ENCODE measurements around the gene ARHGAP33. TPM values are rescaled to one million over a fixed set of nuclear protein-coding genes. Genes with fewer than 3 reads are reported as not detected.
A peak's percentile ranks its signal among the peaks of the same experiment; 100 is the strongest.

Gene ARHGAP33
- total RNA-seq, 4 donors from 2014 or later = 8.6 to 166 (median 20.0) TPM

GRCh38 chr19:35783469-35784434 is 8.4 kb downstream of the ARHGAP33 start:
- Histone ChIP-seq H3K27me3 (no peaks in the 10 kb centered on the region), H3K27ac (no peak overlapping the region), H3K9me3 (no peaks in the 10 kb centered on the region), H3K36me3 (peaks cover 0 to 11% (median 0%) of the 10 kb centered on the region in 3 donors), H3K4me1 (no peaks in the 10 kb centered on the region), H3K4me3 (no peak overlapping the region)
- TF ChIP-seq POLR2A (IDR thresholded peaks at IDR 0.05) (no peak), CTCF (IDR thresholded peaks at IDR 0.05) (no peak)
- peak in 1 of 3 donors; percentile 40 for DNase-seq

- no peaks in the 10 kb centered on the region for H3K27me3 ChIP-seq
- H3K4me3 ChIP-seq = no peak overlapping the region
- H3K36me3 ChIP-seq = peaks cover 0 to 11% (median 0%) of the 10 kb centered on the region in 3 donors
- no peak for DNase-seq
- no peaks in the 10 kb centered on the region for H3K4me1 ChIP-seq
- no peak overlapping the region for H3K27ac ChIP-seq
- TF ChIP-seq CTCF (IDR thresholded peaks at IDR 0.05) (no peak), POLR2A (IDR thresholded peaks at IDR 0.05) (no peak)
- H3K9me3 ChIP-seq = no peaks in the 10 kb centered on the region
Observed at GRCh38 chr19:35784503-35785338, 9.4 kb downstream of the ARHGAP33 start.

GRCh38 chr19:35785339-35785627 is 9.9 kb downstream of the ARHGAP33 start:
- Histone ChIP-seq H3K27ac (no peak overlapping the region), H3K4me1 (no peaks in the 10 kb centered on the region), H3K4me3 (no peak overlapping the region), H3K27me3 (no peaks in the 10 kb centered on the region), H3K36me3 (peaks cover 0 to 11% (median 0%) of the 10 kb centered on the region in 3 donors), H3K9me3 (no peaks in the 10 kb centered on the region)
- no peak for DNase-seq
- TF ChIP-seq CTCF (IDR thresholded peaks at IDR 0.05) (no peak), POLR2A (IDR thresholded peaks at IDR 0.05) (no peak)

GRCh38 chr19:35786299-35787160 is 11.2 kb downstream of the ARHGAP33 start:
- no peaks in the 10 kb centered on the region for H3K4me1 ChIP-seq
- H3K4me3 ChIP-seq = no peak overlapping the region
- H3K27me3 ChIP-seq = no peaks in the 10 kb centered on the region
- TF ChIP-seq CTCF (IDR thresholded peaks at IDR 0.05) = no peak
- no peak for TF ChIP-seq POLR2A (IDR thresholded peaks at IDR 0.05)
- DNase-seq = no peak
- no peak overlapping the region for H3K27ac ChIP-seq
- H3K36me3 ChIP-seq = peaks cover 0 to 4% (median 0%) of the 10 kb centered on the region in 3 donors
- H3K9me3 ChIP-seq = no peaks in the 10 kb centered on the region

GRCh38 chr19:35787227-35787799 is 11.9 kb downstream of the ARHGAP33 start:
- Histone ChIP-seq H3K9me3 (no peaks in the 10 kb centered on the region), H3K4me3 (no peak overlapping the region), H3K27me3 (no peaks in the 10 kb centered on the region), H3K36me3 (peaks cover 0 to 4% (median 0%) of the 10 kb centered on the region in 3 donors), H3K27ac (no peak overlapping the region), H3K4me1 (no peaks in the 10 kb centered on the region)
- TF ChIP-seq POLR2A (IDR thresholded peaks at IDR 0.05) (no peak), CTCF (IDR thresholded peaks at IDR 0.05) (no peak)
- DNase-seq = no peak

All from Peyer's patch (tissue), 4 donors.